NCI-H146 treated with DMSO at 0.1 percent for 48 hours (cell line): ENCODE results near the gene CCDC51.
"Not testable (repeated sequence)": the region's sequence is repeated elsewhere in the genome, so short reads cannot be mapped to it uniquely, and the experiment has no call there.

ENCODE experiments used
- DNase-seq: peaks from one replicate; lab custom pipeline; 2025; ENCODE audit not compliant: unreplicated experiment; lab: John Stamatoyannopoulos, UW

The CCDC51 gene

GRCh38 chr3:48466386-48467109 is 26.6 kb upstream of the CCDC51 start:
- no peak for DNase-seq

- DNase-seq = peak; percentile 89
These were observed 25.8 kb upstream of the CCDC51 start for GRCh38 chr3:48465531-48466378.

- DNase-seq = no peak
These were observed 25.3 kb upstream of the CCDC51 start for GRCh38 chr3:48465237-48465530.

- no peak for DNase-seq
These were observed 24.8 kb upstream of the CCDC51 start for GRCh38 chr3:48464713-48465221.

- DNase-seq = no peak
These were observed 23.8 kb upstream of the CCDC51 start for GRCh38 chr3:48463703-48464102.

GRCh38 chr3:48461767-48462166 is 21.8 kb upstream of the CCDC51 start:
- DNase-seq = not testable (repeated sequence)

- DNase-seq = no peak
These were observed 20.6 kb upstream of the CCDC51 start for GRCh38 chr3:48460517-48460902.

- no peak for DNase-seq
These were observed 20.0 kb upstream of the CCDC51 start for GRCh38 chr3:48459773-48460516.

GRCh38 chr3:48459331-48459730 is 19.4 kb upstream of the CCDC51 start:
- no peak for DNase-seq

- no peak for DNase-seq
These were observed 16.5 kb upstream of the CCDC51 start for GRCh38 chr3:48456456-48456855.

GRCh38 chr3:48451270-48451669 is 11.4 kb upstream of the CCDC51 start:
- DNase-seq = no peak

GRCh38 chr3:48446425-48447193 is 6.7 kb upstream of the CCDC51 start, which contains the start of gene ATRIP:
Gene ATRIP, plus strand, starts transcription at chr3:48446737. Its CDS starts 109 bp downstream, at chr3:48446846.
- peak; percentile 49 for DNase-seq

- no peak for DNase-seq
These were observed 6.1 kb upstream of the CCDC51 start for GRCh38 chr3:48446043-48446424.

GRCh38 chr3:48445277-48445882 is 5.5 kb upstream of the CCDC51 start:
- no peak for DNase-seq

- no peak for DNase-seq
These were observed 2.0 kb upstream of the CCDC51 start for GRCh38 chr3:48441940-48442339.

GRCh38 chr3:48440590-48440958 is 655 bp upstream of the CCDC51 start:
- no peak for DNase-seq

- no peak for DNase-seq
These were observed 2.1 kb downstream of the CCDC51 start for GRCh38 chr3:48437812-48438211.

GRCh38 chr3:48436855-48437254 is 3.1 kb downstream of the CCDC51 start:
- DNase-seq = no peak

- no peak for DNase-seq
These were observed 3.5 kb downstream of the CCDC51 start for GRCh38 chr3:48436477-48436787.

- DNase-seq = peak; percentile 38
These were observed 4.0 kb downstream of the CCDC51 start for GRCh38 chr3:48435774-48436476.
